Hepatocyte (in vitro differentiated cells): Measurements from ENCODE around the gene ERCC2.

Experiments
- EZH2 ChIP-seq: fragments of 200-600 bp; sonication (generic); IDR thresholded peaks from 2 replicates; pipeline ENCODE4 v1.6.1; 2016; ENCODE audit warnings: antibody characterized with exemption, mild to moderate bottlenecking, borderline replicate concordance
- TF ChIP-seq, protein P1 (sequence below): fragments of 200-600 bp; sonication (generic); IDR thresholded peaks from 2 replicates; pipeline ENCODE4 v1.5.1; 2016; ENCODE audit warnings: antibody characterized with exemption, mild to moderate bottlenecking; ENCODE audit not compliant: poor library complexity

GRCh38 chr19:45321848-45322247, 48.5 kb downstream of the ERCC2 start:
- no peak for TF ChIP-seq EZH2
- TF ChIP-seq, protein P1, sequence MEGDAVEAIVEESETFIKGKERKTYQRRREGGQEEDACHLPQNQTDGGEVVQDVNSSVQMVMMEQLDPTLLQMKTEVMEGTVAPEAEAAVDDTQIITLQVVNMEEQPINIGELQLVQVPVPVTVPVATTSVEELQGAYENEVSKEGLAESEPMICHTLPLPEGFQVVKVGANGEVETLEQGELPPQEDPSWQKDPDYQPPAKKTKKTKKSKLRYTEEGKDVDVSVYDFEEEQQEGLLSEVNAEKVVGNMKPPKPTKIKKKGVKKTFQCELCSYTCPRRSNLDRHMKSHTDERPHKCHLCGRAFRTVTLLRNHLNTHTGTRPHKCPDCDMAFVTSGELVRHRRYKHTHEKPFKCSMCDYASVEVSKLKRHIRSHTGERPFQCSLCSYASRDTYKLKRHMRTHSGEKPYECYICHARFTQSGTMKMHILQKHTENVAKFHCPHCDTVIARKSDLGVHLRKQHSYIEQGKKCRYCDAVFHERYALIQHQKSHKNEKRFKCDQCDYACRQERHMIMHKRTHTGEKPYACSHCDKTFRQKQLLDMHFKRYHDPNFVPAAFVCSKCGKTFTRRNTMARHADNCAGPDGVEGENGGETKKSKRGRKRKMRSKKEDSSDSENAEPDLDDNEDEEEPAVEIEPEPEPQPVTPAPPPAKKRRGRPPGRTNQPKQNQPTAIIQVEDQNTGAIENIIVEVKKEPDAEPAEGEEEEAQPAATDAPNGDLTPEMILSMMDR, result no peak
